Esophagus squamous epithelium (tissue), 5 donors: Measurements from ENCODE around the gene DOCK11. TPM values are rescaled to one million over a fixed set of nuclear protein-coding genes. Genes with fewer than 3 reads are reported as not detected.

Experiments
- DNase-seq: peaks from one replicate; lab custom pipeline; 2025; lab: John Stamatoyannopoulos, UW
- H3K27ac ChIP-seq, 4 donors: fragments of 200-600 bp; sonication (generic); one replicate each; pipeline ENCODE4 v1.5.1; 2016 to 2019; ENCODE audit warnings: mild to moderate bottlenecking in 1 of 4
- H3K27me3 ChIP-seq, 4 donors: fragments of 200-600 bp; sonication (generic); 1 replicate in 3 of 4; 2 replicates in 1 of 4; pipeline versions ENCODE4 v1.5.1 to v1.6.0; 2017 to 2021; ENCODE audit warnings: antibody characterized with exemption in 1 of 4
- H3K36me3 ChIP-seq, 3 donors: fragments of 200-600 bp; sonication (generic); one replicate each; pipeline ENCODE4 v1.5.1; 2016 to 2019
- H3K4me1 ChIP-seq, 3 donors: fragments of 200-600 bp; sonication (generic); one replicate each; pipeline ENCODE4 v1.5.1; 2017 to 2019
- H3K4me3 ChIP-seq, 4 donors: fragments of 200-600 bp; sonication (generic); 1 replicate in 3 of 4; 2 replicates in 1 of 4; pipeline ENCODE4 v1.5.1; 2016 to 2019; ENCODE audit warnings: mild to moderate bottlenecking in 2 of 4, moderate library complexity in 1 of 4
- H3K9me3 ChIP-seq, 3 donors: fragments of 200-600 bp; sonication (generic); one replicate each; pipeline ENCODE4 v1.5.1; 2016 to 2019
- CTCF ChIP-seq, 6 experiments: fragments of 450-650 bp in 4 of 6; fragments of 200-600 bp in 2 of 6; sonication (generic) in 2 of 6; IDR thresholded peaks; one replicate each; pipeline ENCODE4 v1.5.1; 2016 to 2019; ENCODE audit warnings: antibody characterized with exemption in 6 of 6, mild to moderate bottlenecking in 4 of 6, moderate library complexity in 4 of 6
- POLR2A ChIP-seq, 4 donors: fragments of 450-650 bp; IDR thresholded peaks; one replicate each; pipeline ENCODE4 v1.6.1; 2017; ENCODE audit warnings: antibody characterized with exemption in 4 of 4, mild to moderate bottlenecking in 4 of 4, moderate library complexity in 3 of 4
- WGBS, 2 donors: methylation state at CpG; one replicate each; pipeline ENCODE4 v1.1.5; 2018; 5-methylcytosine and 5-hydroxymethylcytosine counted together
- intact Hi-C: fragments of 100-400 bp; cut with DNase I; formaldehyde crosslinking; loops from one replicate; pipeline ENCODE4 v1.15.0; 2022
- total RNA-seq, 4 donors: library from RNA; depleted of rRNA; stranded (reverse); fragments of >200 nt; gene quantifications; one replicate each; pipeline ENCODE4 v1.1.0, GENCODE V29; 2016
- donor health status: DM: yes; HTN: yes; CAD: no.

Gene DOCK11
- total RNA-seq, 4 donors from 2014 or later: 1.1 to 16.4 (median 11.0) TPM

GRCh38 chrX:118551426-118551825 lies 55.8 kb downstream of the DOCK11 start:
- intact Hi-C loops: no loop called here

GRCh38 chrX:118552121-118552900 lies 56.7 kb downstream of the DOCK11 start:
- WGBS, 2 donors: 25 to 39% methylated on average over 7 to 8 of the region's 8 CpGs
- Histone ChIP-seq H3K27ac (peak overlapping the region in 1 of 4 donors; percentile 9), H3K9me3 (no peaks in the 10 kb centered on the region), H3K4me1 (peaks cover 0 to 17% (median 0%) of the 10 kb centered on the region in 3 donors), H3K27me3 (no peaks in the 10 kb centered on the region), H3K4me3 (no peak overlapping the region), H3K36me3 (no peaks in the 10 kb centered on the region)
- intact Hi-C loops: no loop called here
- DNase-seq: no peak
- TF ChIP-seq POLR2A (IDR thresholded peaks at IDR 0.05): no peak
- TF ChIP-seq CTCF (IDR thresholded peaks at IDR 0.05): no peak

More at GRCh38 chrX:118551426-118551825, 55.8 kb downstream of the DOCK11 start:
- peaks cover 0 to 17% (median 0%) of the 10 kb centered on the region in 3 donors for H3K4me1 ChIP-seq
- DNase-seq: no peak
- H3K27me3 ChIP-seq: no peaks in the 10 kb centered on the region
- TF ChIP-seq POLR2A (IDR thresholded peaks at IDR 0.05) (no peak), CTCF (IDR thresholded peaks at IDR 0.05) (no peak)
- H3K27ac ChIP-seq: no peak overlapping the region
- no peaks in the 10 kb centered on the region for H3K36me3 ChIP-seq
- H3K4me3 ChIP-seq: no peak overlapping the region
- 54 to 67% methylated on average over 6 of the region's 6 CpGs for WGBS, 2 donors
- no peaks in the 10 kb centered on the region for H3K9me3 ChIP-seq

- Histone ChIP-seq H3K27ac (no peak overlapping the region), H3K36me3 (no peaks in the 10 kb centered on the region), H3K4me3 (no peak overlapping the region), H3K9me3 (no peaks in the 10 kb centered on the region), H3K27me3 (no peaks in the 10 kb centered on the region), H3K4me1 (peaks cover 0 to 17% (median 0%) of the 10 kb centered on the region in 3 donors)
- no peak for TF ChIP-seq CTCF (IDR thresholded peaks at IDR 0.05)
- no peak for TF ChIP-seq POLR2A (IDR thresholded peaks at IDR 0.05)
- DNase-seq: no peak
- intact Hi-C loops: no loop called here
- WGBS, 2 donors: 23 to 42% methylated on average over 2 of the region's 2 CpGs
These were observed 57.6 kb downstream of the DOCK11 start for GRCh38 chrX:118553042-118553710.

- intact Hi-C loops: no loop called here
- H3K4me1 ChIP-seq: peaks cover 0 to 17% (median 0%) of the 10 kb centered on the region in 3 donors
- H3K27me3 ChIP-seq: no peaks in the 10 kb centered on the region
- H3K9me3 ChIP-seq: no peaks in the 10 kb centered on the region
- TF ChIP-seq CTCF (IDR thresholded peaks at IDR 0.05) (no peak), POLR2A (IDR thresholded peaks at IDR 0.05) (no peak)
- H3K36me3 ChIP-seq: no peaks in the 10 kb centered on the region
- no peak overlapping the region for H3K4me3 ChIP-seq
- no peak for DNase-seq
- no peak overlapping the region for H3K27ac ChIP-seq
- WGBS, 2 donors: 74 to 75% methylated on average over 2 of the region's 2 CpGs
These were observed 58.9 kb downstream of the DOCK11 start for GRCh38 chrX:118554511-118554910.

- Histone ChIP-seq H3K4me3 (no peak overlapping the region), H3K36me3 (no peaks in the 10 kb centered on the region), H3K27me3 (no peaks in the 10 kb centered on the region), H3K9me3 (no peaks in the 10 kb centered on the region), H3K27ac (no peak overlapping the region), H3K4me1 (no peaks in the 10 kb centered on the region)
- TF ChIP-seq CTCF (IDR thresholded peaks at IDR 0.05) (no peak), POLR2A (IDR thresholded peaks at IDR 0.05) (no peak)
- intact Hi-C loops: no loop called here
- no peak for DNase-seq
These were observed 63.3 kb downstream of the DOCK11 start for GRCh38 chrX:118558926-118559325.
